GM15510 (cell line): ENCODE data around the gene KNTC1.

ENCODE experiments used
- POLR2A ChIP-seq: IDR thresholded peaks from 3 replicates; pipeline ENCODE4 v1.6.1; 2011; ENCODE audit warnings: borderline replicate concordance; ENCODE audit not compliant: insufficient read length; ENCODE audit errors: extremely low read depth

Gene KNTC1

GRCh38 chr12:122669397-122670070 lies 142.5 kb downstream of the KNTC1 start:
- no peak for TF ChIP-seq POLR2A

GRCh38 chr12:122672515-122672914 lies 145.5 kb downstream of the KNTC1 start:
- no peak for TF ChIP-seq POLR2A
